ENCODE measurements around the gene DEPDC1. TPM values are rescaled to one million over a fixed set of nuclear protein-coding genes. Genes with fewer than 3 reads are reported as not detected.

DEPDC1 gene, protein sequence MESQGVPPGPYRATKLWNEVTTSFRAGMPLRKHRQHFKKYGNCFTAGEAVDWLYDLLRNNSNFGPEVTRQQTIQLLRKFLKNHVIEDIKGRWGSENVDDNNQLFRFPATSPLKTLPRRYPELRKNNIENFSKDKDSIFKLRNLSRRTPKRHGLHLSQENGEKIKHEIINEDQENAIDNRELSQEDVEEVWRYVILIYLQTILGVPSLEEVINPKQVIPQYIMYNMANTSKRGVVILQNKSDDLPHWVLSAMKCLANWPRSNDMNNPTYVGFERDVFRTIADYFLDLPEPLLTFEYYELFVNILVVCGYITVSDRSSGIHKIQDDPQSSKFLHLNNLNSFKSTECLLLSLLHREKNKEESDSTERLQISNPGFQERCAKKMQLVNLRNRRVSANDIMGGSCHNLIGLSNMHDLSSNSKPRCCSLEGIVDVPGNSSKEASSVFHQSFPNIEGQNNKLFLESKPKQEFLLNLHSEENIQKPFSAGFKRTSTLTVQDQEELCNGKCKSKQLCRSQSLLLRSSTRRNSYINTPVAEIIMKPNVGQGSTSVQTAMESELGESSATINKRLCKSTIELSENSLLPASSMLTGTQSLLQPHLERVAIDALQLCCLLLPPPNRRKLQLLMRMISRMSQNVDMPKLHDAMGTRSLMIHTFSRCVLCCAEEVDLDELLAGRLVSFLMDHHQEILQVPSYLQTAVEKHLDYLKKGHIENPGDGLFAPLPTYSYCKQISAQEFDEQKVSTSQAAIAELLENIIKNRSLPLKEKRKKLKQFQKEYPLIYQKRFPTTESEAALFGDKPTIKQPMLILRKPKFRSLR
- total RNA-seq, result 1 to 10 TPM in 1 of 2 donors, under 1 TPM in 1; 0.46 to 4.1 TPM
- under 1 TPM; 0.28 to 0.33 TPM for polyA plus RNA-seq
- long read RNA-seq, donor 1, full-length matches to known transcripts, result 2 of 2 reads
- long read RNA-seq, donor 1, partial matches to known transcripts, result 0 of 2 reads
- long read RNA-seq, donor 1, other reads (novel, unspliced or antisense), result 0 of 2 reads
- long read RNA-seq, donor 2, result 0 reads
- long read RNA-seq, donor 3, result 0 reads
- long read RNA-seq, donor 4, result 0 reads
- long read RNA-seq, donor 5, full-length matches to known transcripts, result 3 of 3 reads
- long read RNA-seq, donor 5, partial matches to known transcripts, result 0 of 3 reads
- long read RNA-seq, donor 5, other reads (novel, unspliced or antisense), result 0 of 3 reads

DNA sequence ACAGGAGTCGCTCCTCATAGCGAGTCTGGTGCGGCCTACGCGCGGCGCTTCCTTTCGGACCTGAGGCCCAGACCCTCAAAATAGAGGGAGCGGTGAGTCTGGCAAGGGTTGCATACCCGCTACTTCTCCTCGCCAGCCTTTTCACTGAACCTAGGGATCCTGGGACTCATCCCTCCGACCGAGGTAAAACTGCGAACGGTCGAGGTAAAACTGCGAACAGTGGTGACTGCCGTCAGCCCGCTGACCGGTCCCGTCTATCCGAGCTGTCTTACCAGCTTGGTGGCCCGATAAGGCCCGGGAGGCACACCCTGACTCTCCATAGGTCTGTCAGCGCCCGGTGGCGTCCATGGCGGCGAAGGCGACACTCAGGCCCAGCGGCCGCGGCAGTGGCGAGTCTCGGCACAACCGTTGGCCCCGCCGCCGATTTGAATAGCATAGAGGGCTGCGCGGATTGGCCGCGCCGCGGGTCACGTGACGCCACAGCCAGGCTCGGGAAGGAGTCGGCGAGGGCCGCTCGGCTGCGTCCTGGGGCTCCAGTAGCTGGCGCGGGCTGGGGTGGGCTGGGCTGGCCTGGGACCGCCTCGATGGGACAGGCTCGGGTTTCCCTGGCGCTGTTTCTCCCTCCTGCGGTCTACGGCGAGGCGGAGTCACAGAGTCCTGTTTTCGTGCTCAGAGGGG lies at the start of gene DEPDC1:
Gene DEPDC1 (minus strand): TSS at position 403 of the 678 bp plus-strand sequence. CDS start 83 bp downstream, at position 320.
- no peak within 1 kb of the TSS for H3K27ac ChIP-seq (ENCODE audit: low read depth in 1 of 2, low read length in 1 of 2)
- no peaks in the 10 kb centered on the region for H3K27me3 ChIP-seq (ENCODE audit: control insufficient read depth in 3 of 3, insufficient read depth in 3 of 3, low read length in 2 of 3)
- TF ChIP-seq, protein P1, sequence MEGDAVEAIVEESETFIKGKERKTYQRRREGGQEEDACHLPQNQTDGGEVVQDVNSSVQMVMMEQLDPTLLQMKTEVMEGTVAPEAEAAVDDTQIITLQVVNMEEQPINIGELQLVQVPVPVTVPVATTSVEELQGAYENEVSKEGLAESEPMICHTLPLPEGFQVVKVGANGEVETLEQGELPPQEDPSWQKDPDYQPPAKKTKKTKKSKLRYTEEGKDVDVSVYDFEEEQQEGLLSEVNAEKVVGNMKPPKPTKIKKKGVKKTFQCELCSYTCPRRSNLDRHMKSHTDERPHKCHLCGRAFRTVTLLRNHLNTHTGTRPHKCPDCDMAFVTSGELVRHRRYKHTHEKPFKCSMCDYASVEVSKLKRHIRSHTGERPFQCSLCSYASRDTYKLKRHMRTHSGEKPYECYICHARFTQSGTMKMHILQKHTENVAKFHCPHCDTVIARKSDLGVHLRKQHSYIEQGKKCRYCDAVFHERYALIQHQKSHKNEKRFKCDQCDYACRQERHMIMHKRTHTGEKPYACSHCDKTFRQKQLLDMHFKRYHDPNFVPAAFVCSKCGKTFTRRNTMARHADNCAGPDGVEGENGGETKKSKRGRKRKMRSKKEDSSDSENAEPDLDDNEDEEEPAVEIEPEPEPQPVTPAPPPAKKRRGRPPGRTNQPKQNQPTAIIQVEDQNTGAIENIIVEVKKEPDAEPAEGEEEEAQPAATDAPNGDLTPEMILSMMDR (IDR thresholded peaks at IDR 0.05; ENCODE audit: control extremely low read depth, extremely low read depth), result no peak
- peak within 1 kb of the TSS; percentile 58 for H3K4me3 ChIP-seq
- peaks cover 0 to 22% (median 9%) of the 10 kb centered on the region in 5 donors for H3K4me1 ChIP-seq (ENCODE audit: control insufficient read depth in 5 of 5, insufficient read depth in 5 of 5, low read length in 5 of 5)
- no peaks in the 10 kb centered on the region for H3K36me3 ChIP-seq (ENCODE audit: control insufficient read depth in 4 of 4, insufficient read depth in 4 of 4, low read length in 4 of 4)
- ATAC-seq (ENCODE audit: insufficient read depth, low FRiP score) (peak; percentile 100), DNase-seq (peak; percentile 97 to 98 (median 98))
- WGBS, 2 donors, result 0 to 1% methylated on average over 56 to 64 of the region's 64 CpGs
- H3K9ac ChIP-seq (ENCODE audit: insufficient read depth in 1 of 2, low read length in 2 of 2), result peak within 1 kb of the TSS; percentile 85 to 92
- H3K9me3 ChIP-seq (ENCODE audit: control insufficient read depth in 4 of 4, insufficient read depth in 3 of 4, low read length in 3 of 4), result no peaks in the 10 kb centered on the region

DNA sequence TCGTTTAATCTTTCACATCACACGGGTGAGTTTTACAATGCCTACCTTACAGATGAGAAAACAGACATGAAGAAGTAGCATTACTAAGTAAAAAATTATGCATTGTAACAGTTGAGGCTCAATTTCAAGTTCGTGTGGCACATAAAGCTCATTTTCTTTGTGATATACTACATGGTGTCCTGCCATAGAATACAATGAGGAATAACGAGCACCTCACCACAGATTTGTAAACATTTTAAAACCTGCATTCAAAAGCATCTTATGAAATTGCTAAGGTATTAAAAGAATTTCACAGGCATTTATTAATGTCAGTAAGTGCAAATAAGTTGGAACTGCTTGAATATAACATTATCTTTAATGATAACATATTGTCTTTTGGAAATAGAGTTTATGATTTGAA lies 47.8 kb upstream of the DEPDC1 start:
- Histone ChIP-seq H3K4me3 (no peak overlapping the region), H3K27ac (ENCODE audit: low read depth in 1 of 2, low read length in 1 of 2) (no peak overlapping the region), H3K9me3 (ENCODE audit: control insufficient read depth in 4 of 4, insufficient read depth in 3 of 4, low read length in 3 of 4) (no peaks in the 10 kb centered on the region), H3K4me1 (ENCODE audit: control insufficient read depth in 5 of 5, insufficient read depth in 5 of 5, low read length in 5 of 5) (no peaks in the 10 kb centered on the region), H3K9ac (ENCODE audit: insufficient read depth in 1 of 2, low read length in 2 of 2) (no peak overlapping the region), H3K36me3 (ENCODE audit: control insufficient read depth in 4 of 4, insufficient read depth in 4 of 4, low read length in 4 of 4) (no peaks in the 10 kb centered on the region), H3K27me3 (ENCODE audit: control insufficient read depth in 3 of 3, insufficient read depth in 3 of 3, low read length in 2 of 3) (no peaks in the 10 kb centered on the region)
- ATAC-seq (ENCODE audit: insufficient read depth, low FRiP score), result no peak
- no peak for DNase-seq
- 76 to 86% methylated on average over 4 of the region's 4 CpGs for WGBS, 2 donors
- TF ChIP-seq, protein P1 (IDR thresholded peaks at IDR 0.05; ENCODE audit: control extremely low read depth, extremely low read depth), result no peak

DNA sequence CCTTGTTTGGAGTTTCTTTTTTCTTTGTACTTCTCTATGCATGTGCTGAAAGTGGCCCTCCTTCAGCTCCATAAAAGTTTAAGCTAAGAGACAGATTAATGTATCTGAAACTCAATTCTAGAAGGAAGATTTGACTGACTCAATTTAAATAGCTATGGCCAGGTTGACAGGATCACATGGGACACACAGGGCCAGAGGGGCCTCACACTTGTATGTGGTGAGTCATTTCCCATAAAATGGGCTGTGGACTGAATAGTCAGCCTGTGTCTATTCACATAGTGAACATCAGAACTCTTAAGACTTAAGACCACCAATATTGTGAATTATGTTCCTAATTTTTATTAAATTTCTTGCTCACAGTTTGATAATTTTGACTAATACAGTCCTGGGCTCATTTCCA lies 45.7 kb upstream of the DEPDC1 start:
- no peak for DNase-seq
- Histone ChIP-seq H3K4me3 (no peak overlapping the region), H3K36me3 (ENCODE audit: control insufficient read depth in 4 of 4, insufficient read depth in 4 of 4, low read length in 4 of 4) (no peaks in the 10 kb centered on the region), H3K4me1 (ENCODE audit: control insufficient read depth in 5 of 5, insufficient read depth in 5 of 5, low read length in 5 of 5) (no peaks in the 10 kb centered on the region), H3K9me3 (ENCODE audit: control insufficient read depth in 4 of 4, insufficient read depth in 3 of 4, low read length in 3 of 4) (no peaks in the 10 kb centered on the region), H3K27ac (ENCODE audit: low read depth in 1 of 2, low read length in 1 of 2) (no peak overlapping the region), H3K27me3 (ENCODE audit: control insufficient read depth in 3 of 3, insufficient read depth in 3 of 3, low read length in 2 of 3) (no peaks in the 10 kb centered on the region), H3K9ac (ENCODE audit: insufficient read depth in 1 of 2, low read length in 2 of 2) (no peak overlapping the region)
- ATAC-seq (ENCODE audit: insufficient read depth, low FRiP score), result no peak
- TF ChIP-seq, protein P1 (IDR thresholded peaks at IDR 0.05; ENCODE audit: control extremely low read depth, extremely low read depth), result no peak
